ENCODE results near the gene CPVL.
"Not testable (repeated sequence)": the region's sequence is repeated elsewhere in the genome, so short reads cannot be mapped to it uniquely, and the experiment has no call there.

The CPVL gene

DNA sequence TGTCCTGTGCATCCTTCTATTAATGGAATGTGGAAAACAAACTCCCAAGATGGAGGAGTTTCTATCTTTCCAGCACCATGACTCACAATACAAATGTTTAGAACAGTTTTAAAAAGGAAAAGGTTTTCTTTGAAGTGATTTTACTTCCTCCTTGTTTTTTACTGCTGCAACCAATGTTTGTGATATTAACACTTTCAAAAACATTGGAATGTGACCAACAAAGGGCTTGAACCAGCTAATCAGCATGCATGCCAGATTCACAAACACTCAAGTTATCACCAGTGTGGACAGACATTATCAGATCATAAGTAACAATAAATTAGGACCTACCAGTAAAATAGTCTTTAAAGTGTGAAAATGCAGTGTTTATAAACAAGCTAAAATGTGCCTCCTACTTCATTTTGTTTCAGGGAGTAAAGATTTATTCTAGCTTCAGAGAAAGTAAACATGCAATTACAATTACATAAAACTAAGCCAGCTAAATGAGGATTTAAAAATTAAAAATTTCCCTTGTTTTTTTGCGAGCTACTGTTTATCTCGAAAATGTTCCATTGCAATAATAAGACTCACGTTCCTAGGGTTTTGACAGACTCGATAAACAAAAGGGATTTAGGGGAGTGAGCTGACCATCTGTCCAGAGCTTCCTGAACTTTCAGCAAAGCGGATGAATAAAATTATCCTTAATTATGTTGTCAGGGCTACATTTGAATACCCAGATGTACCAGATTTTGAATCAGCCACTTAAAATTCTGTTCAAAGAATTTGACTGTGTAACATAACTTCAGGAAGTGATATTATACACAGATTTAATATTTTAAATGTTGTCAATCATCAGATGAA, 29.8 kb downstream of the CPVL start:
- no peak for DNase-seq

DNA sequence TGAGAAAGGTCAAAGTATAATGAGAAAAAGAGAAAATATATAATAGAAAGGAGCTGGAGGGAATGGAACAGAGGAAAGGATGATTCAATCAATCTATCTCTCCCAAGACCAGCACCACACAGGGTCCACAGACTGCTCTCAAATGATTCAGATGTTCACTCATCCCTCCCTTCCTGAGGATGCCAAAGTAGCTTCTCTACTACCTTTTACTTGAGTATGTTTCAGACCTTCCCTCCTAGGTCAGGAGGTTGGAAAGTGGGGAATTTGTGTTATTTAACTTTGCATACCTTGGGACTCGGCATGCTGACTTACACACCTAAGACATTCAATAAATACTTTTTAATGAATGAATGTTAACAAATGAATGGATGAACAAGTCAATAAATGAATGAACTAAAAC, 30.6 kb downstream of the CPVL start:
- no peak for DNase-seq

DNA sequence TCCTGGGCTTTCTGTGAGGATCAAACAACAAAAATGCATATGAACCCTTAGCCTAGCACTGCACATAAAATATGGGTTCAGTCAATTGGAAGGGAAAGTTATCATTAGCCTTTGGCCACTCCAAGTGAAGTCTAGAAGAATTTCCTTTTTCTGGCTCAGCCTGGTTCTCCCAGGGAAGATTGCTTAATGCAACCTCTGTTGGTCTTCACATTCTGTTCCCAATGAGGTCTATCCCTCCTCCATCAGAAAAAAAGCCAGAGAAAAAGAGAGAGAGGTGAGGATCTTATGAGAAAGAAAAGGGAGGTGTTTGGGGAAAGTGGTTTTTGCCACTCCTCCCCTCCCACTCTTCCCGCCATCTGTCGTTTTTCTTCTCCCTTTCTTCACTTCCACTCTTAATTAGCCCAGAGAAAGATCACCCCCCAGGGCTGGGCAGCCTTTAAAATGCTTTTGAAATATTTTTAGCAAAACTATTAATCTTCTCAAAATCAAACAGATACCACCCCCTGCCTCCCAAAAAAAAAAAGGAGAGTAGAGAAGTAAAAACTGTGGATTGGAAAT, 31.1 kb downstream of the CPVL start:
- no peak for DNase-seq

DNA sequence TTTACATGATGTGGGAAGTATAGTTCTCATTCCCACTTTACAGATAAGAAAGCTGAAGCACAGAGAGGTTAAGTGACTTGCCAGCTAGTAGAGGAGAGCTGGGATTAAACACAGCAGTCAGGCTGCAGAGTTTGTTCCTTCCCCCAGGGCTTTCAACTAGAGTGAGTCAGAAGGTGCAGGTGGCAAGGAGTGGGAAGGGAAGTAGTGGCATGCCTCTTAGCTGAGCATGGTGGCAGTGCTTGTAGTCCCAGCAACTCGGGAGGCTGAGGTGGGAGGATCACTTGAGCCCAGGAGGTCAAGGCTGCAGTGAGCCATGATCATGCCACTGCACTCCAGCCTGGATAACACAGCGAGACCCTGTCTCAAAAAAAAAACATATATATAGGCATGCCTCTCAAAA, 32.1 kb downstream of the CPVL start:
- not testable (repeated sequence) for DNase-seq

DNA sequence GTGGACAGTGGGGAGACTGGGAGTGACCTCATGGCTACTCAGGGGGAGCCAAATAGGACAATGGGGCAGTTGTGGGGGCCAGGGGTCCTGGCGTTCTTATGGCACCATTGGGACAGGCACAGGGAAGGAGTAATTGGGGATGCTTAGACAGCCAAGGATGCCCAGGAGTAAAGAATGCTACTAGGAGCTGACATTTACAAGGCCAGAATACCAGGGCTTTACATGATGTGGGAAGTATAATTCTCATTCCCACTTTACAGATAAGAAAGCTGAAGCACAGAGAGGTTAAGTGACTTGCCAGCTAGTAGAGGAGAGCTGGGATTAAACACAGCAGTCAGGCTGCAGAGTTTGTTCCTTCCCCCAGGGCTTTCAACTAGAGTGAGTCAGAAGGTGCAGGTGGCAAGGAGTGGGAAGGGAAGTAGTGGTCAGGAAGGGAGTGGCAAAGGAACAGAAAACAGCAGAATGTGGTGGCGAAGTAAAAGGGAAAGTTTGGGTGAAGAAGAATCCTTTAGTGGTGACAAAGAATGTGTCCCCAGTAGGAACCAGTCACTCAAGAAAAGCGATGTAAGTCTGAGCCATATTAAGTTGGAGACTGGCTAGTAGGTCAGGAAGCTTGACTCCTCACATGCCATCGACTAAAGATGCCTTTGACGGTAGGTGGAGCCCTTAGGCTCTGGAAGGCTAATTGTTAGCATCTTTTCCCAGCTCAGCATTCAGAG, 32.8 kb downstream of the CPVL start:
- DNase-seq = peak; percentile 37 to 50

DNA sequence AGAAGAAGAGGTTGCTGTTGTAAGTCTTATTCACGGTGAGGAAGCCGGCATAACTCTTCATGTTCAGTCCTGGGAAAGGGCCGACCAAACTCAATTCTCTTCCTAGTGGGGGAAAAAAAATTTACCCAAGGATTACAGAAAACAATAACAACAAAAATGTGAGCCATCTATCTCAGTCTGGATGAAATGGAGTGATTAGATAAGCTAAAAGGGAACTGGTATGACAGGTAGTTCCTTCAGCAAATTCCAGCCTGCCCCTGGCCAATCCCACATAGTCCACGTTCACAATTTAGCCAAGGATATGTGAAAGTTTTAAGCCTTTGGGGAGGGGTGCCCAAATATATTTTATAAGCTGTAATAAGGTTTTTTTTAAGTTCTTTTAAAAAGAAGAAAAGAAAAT, 33.6 kb downstream of the CPVL start:
- DNase-seq = no peak

DNA sequence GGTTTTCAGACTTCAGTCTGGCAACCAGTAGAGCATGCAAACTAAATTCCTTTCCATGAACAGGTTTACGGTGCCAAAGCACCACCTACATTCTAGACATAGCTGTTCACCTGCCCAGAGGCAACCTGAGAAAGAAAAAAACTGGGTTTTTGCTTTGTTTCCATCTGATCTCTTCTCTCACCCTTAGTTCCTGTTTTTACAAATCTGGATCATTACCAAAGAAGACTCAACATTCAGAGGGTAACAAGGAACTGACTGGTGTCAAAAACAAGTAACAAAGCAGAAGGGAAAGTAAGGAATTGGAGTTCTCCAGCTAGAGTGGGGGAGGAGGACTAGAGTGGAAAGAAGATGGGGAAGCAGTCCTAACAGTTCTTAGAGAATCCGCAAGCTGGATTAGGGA, 36.4 kb downstream of the CPVL start:
- DNase-seq = peak; percentile 71 to 88

DNA sequence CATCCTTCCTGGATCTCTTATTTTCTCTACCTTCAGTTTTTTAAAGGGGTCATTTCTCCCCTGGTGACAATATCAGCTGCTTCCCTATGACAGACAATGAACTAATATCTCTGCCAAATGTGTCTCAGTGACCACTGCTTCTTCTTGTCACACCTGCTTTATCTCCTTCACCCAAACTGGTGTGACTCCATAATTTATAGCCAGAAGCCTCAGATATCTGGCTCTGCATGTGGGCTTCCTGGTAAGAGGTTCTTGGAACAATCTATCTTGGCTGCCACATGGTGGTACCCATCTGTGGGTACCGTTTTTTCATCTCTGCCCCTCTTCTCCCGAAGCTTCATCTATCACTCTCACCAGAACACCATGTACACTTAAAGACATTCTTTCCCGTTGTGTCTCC, 37.0 kb downstream of the CPVL start:
- DNase-seq = no peak

DNA sequence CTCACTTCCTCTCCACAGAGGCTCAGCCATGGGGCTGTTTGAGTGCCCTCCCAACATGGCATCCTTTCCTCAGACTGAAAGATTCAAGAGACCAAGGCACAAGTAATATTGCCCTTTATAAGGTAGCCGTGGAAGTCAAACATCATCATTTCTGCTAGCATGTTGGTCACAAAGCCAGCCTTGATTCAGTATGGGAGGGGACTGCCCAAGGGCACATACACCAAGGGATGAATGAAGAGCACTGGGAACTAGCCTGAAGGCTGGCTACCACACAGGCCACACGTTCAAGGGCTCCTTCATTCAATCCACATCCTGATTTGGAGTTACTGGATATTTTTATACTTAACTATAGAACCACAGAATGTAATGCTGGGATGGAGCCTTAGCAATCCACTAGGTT, 39.3 kb downstream of the CPVL start:
- no peak for DNase-seq

DNA sequence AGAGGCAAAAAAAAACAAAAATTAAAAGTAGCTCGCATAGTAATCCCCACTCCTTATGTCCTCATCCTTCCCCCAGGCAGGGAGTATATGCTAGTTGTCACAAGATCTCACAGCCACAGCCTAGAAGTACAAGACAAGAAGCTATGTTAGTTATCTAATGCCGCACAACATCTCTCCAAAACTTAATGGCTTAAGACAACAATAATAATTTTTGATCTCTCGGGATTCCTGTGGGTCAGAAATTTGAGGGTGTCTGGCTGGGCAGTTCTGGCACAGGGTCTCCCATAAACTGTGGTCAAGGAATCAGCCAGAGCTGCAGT, 39.7 kb downstream of the CPVL start:
- no peak for DNase-seq

DNA sequence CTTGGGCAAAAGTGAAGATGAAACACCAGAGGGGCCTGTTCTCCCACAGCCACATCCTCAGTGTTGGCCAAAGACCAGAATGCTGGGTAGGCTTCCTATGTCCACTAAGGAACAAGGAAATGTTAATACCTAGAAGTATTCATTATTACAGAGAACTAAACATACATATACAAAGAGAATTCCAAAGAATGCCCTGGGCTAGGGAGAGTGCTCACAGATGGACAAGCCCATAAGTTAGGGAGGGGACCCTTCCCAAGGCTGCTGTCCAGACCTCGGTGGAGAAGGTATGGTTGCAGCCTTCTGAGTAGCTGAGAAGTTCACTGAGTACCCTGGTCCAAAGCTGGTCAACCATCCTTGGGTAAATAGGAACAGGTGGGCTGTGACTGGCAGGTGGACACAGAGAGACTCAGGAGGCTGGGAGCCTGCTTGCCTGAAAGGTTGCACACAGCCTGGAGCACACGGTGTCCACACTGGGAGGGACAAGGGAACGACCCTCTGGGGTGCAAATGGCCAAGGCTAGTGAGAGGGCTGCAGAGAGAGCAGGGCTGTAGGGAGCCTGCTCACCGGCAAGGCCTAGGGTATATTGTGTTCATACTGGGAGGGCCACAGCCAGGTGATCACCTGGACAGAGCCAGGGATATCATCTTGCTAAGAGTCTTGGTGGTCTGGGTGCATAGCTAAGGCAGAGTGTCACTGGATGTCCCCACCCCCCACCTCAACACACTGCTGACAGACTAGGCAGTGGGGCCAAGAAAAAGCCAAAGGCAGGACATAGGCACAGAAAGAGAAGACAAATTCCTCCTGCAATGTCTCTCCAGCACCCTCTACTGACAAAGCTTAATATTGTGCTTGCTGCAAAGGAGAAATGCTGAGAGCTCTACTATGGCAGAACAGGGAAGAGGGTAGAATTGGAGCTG, 40.3 kb downstream of the CPVL start:
- DNase-seq = peak; percentile 78 to 84

DNA sequence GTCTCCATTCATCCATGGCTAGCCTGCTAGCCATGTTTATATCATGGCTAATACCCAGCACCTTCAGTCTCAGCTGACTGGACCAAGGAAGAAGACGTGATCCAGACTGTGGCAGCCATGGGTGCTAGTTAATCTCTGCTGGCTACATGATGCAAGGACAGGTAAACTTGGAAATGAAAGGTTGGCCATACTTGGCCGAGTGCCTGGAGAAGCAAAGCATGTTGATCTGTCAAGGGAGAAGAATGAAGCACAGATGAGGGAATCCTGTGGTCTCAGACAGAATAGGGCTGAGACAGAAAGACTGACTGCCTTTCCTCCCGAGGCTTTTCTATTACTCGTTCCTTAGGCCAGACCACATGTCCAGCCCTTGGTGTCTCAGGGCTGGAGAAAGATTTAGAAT, 41.1 kb downstream of the CPVL start:
- no peak for DNase-seq

DNA sequence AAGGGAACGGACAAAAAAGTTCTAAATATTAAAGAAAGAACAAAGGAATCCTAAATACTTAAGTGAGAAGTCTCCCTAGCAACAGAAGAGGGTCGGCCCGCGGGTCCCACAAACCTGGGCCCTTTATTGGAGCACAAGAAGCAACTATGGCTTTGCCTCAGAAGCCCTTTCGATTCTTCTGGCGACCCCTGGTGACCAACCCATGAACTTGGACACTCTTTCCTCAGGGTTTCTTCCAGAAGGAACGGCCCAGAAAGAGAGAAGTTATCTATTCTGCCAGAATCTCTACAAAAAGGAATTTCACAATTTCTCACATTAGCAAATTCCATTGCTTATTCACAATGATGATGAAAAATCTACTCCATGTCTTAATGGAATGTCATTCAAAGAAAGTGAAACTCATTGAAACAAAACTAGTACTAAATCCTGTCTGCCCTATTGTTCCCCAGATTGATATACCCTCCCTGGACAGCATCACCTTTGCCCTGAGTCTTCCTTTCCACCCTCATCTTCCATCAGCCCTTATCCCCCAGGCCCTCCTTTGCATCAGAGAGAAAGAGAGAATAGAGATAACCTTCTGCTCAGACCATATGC, 43.7 kb downstream of the CPVL start:
- peak; percentile 80 to 96 for DNase-seq

DNA sequence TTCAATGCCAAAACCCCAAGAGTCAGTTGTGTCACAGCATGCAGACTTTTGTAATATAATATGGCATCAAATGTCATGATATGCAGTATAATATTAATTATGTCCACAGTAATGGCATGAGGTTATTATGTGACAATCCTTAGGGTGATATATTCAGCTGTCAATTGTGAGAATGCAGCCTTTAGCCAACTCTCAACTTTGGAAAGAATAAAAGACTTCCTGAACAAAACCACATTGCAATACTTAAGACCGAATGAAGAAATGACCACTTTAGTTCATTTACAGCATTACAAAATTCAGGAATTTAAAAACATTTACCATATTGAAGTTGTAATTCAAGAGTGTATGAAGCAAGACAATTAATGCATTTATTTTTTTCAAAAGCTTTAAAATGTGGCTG, 45.4 kb downstream of the CPVL start:
- DNase-seq = peak; percentile 15 to 67

DNA sequence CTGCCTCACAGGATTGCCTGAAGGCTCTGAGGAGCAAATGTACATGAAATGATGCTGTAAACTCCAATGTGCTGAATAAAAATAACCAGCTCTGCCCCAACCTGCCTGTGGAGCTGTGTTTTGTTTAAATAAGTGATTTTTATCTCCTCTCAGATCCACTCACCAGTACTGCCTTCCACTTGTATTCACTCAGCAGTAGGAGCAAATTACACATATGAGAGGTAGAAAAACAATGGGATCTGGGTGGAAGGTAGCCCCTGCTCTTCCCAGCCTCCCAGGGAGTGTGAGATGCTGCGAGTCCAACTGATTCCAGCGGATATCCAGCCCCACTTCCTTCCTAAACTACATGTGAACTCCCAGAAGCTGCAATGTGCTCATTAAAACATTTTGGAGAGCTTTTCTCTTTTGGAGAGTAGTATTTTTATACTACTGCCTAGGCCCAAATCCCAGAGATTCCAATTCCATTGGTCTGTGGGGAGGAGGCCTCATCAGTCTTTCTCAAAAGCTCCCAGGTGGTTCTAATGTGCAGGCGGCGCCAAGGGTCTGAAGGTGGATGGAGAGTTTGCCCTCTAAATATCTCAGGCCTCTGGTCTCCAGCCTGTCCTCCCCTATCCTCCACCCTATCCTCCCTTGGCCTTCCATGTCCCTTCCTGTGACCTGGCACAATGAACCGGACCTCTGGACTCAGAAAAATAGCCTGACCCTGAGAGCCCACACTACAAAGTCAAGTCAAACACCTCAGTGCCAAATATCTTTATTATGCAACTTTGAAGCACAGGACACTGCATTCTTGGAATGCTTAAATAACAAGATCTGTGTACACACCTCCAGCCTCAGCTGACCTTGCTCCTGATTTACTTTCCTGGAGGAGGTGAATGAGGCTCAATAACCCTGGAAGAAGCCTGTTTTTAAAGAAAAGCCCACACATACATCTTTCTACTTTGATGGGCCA, 46.2 kb downstream of the CPVL start:
- DNase-seq = no peak

DNA sequence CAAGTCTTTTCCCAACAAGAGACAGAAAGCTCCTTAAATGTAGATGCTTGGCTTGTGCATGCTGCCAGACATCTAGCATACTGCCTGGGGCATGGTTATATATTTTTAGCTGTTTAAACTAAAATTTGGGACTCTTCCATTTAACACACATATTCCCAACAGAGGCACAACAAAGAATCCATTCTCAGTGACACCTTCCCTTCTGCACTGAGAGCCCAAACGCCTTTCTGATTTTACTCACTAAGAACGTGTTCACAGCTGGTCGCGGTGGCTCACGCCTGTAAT, 49.9 kb downstream of the CPVL start:
- no peak for DNase-seq

DNA sequence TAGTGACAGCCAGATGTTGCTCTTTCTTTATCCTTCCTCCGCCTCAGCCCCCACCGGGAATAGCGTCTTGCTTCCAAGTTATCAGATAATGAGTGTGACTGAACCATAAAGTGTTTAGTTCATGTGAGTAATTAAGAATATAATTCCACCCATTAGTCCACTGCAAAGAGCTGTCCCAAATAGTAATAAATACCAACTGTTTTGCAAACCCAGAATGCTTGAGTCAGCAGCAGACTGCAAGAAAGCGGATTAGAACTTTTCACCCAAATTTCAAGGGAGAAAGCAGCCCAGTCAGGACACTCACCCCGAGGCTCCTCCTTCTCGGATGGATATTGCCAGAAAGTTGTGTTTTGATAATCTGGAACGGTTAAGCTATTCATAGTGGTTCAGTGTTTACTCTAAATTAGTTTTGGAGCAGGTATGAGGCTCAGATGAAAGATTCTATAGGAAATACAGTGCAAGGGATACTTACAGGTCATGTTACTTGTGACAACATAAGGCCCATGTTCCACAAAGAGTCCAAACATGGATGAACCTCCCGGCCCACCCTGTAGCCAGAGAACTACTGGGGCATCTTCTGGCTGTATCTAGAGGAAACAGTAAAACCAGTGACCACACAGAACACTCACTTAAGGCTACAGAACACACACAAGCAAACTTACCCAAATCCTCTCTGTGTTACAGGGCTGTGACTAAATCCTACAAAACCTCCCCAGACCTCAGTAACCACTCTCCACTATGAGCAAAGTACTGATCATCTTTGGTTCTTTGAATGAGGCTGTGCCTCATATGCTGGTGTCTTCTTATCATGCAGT, 50.5 kb downstream of the CPVL start:
- DNase-seq = no peak

DNA sequence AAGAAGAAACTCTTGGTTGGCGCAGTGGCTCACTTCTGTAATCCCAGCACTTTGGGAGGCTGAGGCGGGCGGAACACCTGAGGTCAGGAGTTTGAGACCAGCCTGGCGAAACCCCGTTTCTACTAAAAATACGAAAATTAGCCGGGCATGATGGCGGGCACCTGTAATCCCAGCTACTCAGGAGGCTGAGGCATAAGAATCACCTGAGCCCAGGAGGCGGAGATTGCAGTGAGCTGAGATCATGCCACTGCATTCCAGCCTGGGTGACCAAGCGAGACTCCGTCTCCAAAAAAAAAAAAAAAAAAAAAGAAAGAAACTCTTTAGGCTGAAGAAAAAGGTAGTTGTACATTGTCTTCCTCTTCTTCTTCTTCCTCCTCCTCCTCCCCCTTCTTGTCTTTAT, 53.2 kb downstream of the CPVL start:
- DNase-seq = not testable (repeated sequence)

DNA sequence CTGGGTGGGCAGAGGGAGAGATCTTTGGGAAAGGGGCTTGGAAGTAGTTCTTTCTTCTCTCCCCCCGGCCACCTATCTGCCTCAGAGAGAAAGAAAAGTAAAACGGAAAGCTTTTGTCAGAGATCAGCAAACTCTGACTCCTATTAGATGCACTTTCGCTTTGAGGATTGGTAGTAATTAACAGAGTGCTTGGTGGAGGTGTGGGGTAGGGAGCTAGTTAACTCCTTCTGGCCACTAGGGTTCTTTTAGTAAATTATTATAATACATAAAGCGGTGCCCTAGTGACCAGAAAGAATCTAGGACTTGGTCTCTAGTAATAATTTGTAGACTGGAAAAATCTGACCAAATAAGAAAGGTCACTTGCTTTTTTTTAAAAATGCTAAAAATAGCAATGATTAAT, 54.6 kb downstream of the CPVL start:
- DNase-seq = no peak

DNA sequence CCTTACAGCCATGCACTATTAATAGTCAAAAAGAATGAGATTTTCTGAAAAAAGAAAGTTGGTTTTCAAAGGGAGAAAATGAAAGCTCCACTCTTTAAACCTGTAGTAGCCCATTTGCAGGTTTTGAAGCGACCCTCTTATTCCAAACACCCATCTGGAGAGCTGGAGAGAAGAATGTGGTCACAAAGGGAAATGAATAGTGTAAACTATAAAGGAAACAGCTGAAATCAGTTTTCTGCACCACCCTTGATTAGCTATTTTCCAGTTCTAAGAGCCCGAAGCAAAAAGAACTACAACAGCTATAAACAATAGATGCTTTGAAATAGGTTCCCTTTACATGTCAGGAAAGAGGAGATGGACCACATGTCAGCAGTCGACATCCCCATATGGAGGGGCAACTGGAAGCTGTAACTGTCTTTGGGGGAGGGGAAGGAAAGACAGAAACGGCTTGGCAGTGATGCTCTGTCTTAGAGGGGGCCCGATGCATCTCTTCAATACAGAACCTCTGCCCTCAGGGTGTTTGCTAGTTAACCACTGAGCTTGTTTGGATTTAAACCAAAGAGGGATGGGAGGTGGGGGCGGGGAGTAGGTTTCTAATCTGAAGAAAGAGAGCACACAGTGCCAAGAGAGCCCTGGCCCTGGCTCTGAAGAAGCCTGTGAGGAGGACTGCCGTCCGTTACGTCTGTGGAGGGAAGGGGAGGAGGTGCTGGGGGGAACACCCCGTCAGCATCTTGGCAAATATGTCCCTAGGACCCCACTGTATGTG, 55.3 kb downstream of the CPVL start:
- DNase-seq = no peak

Data from inflammatory macrophage (primary cell).